ENCODE results near the gene ADGRD2. TPM values are rescaled to one million over a fixed set of nuclear protein-coding genes. Genes with fewer than 3 reads are reported as not detected.

Gene ADGRD2
- total RNA-seq, 1 experiment from 2014 or later, result not detected

DNA sequence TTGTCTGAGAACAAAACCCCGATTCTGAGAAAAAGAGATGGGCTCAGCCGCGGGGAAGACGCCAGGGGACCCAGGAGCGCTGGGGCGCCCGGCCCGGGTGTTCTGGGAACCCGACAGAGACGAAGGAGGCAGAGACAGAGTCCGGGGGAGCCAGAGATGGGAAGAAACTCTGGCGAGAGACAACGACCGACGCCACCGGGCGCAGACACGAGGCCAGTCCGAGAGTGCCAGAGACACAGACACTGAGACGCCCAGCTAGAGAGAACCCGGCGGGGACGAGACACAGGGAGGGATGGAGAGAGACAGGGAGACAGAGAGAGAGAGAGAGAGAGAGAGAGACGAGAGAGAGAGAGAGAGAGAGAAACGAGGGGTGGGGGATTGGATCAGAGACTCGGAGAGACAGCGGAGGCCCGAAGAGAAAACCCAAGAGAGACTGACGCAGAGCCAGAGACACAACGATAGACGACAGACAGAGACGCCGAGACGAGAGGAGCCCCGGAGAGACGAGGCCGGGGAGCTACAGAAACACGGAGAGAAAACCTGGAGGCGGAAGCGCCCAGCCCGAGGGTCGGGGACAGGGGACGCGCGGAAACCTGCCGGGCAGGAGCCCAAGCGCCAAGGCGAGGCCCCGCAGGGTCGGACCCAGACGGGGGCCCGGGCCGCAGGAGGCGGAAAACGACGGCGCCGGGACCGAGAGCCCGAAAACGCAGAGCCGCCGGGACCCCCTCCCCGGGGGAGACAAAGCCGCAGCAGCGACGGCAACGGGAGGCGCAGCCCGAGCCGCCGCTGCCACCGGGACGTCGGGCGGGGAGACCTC, 53.7 kb downstream of the ADGRD2 start:
- DNase-seq (ENCODE audit: low read depth, low spot score), result no peak

More for the DNA sequence above, 53.7 kb downstream of the ADGRD2 start:
- Histone ChIP-seq H3K9me2 (ENCODE audit: insufficient read depth) (no peaks in the 10 kb centered on the region), H3K27me3 (ENCODE audit: insufficient read depth, low read length) (no peaks in the 10 kb centered on the region), H4K20me1 (ENCODE audit: insufficient read depth) (no peaks in the 10 kb centered on the region), H2AFZ (ENCODE audit: low read depth, low read length, poor library complexity, severe bottlenecking) (no peak overlapping the region), H3K27ac (ENCODE audit: low read depth, low read length) (no peak overlapping the region), H3K36me3 (ENCODE audit: control insufficient read depth in 1 of 2, insufficient read depth in 2 of 2, low read length in 2 of 2) (no peaks in the 10 kb centered on the region), H3K4me1 (ENCODE audit: control insufficient read depth in 1 of 2, insufficient read depth in 2 of 2, low read length in 2 of 2) (no peaks in the 10 kb centered on the region), H3K4me3 (replicated peaks in 1 of 2; ENCODE audit: low read depth in 1 of 2, low read length in 2 of 2) (no peak overlapping the region), H3K9me3 (ENCODE audit: control insufficient read depth in 1 of 2, insufficient read depth in 1 of 2, low read depth in 1 of 2, low read length in 2 of 2) (no peaks in the 10 kb centered on the region), H3K79me2 (ENCODE audit: insufficient read depth, low read length) (no peaks in the 10 kb centered on the region), H3K9ac (ENCODE audit: low read length) (no peak overlapping the region), H3K4me2 (ENCODE audit: low read length) (no peak overlapping the region)
- TF ChIP-seq SIN3A (IDR thresholded peaks at IDR 0.05; ENCODE audit: low read depth) (no peak), ZFX (IDR thresholded peaks at IDR 0.05) (no peak), POLR2A (IDR thresholded peaks at IDR 0.05; ENCODE audit: borderline replicate concordance, extremely low read depth, insufficient read depth, insufficient read length) (no peak), TCF7L2 (IDR thresholded peaks at IDR 0.05; ENCODE audit: borderline replicate concordance, extremely low read depth, insufficient read depth, insufficient read length) (no peak), CBX3 (IDR thresholded peaks at IDR 0.05; ENCODE audit: low read depth) (no peak), CEBPB (IDR thresholded peaks at IDR 0.05; ENCODE audit: low read depth) (no peak), SP1 (IDR thresholded peaks at IDR 0.05; ENCODE audit: low read depth) (no peak), ZNF274 (IDR thresholded peaks at IDR 0.05; ENCODE audit: low read depth, low read length) (no peak), SRF (IDR thresholded peaks at IDR 0.05; ENCODE audit: low read depth) (no peak), EGR1 (IDR thresholded peaks at IDR 0.05; ENCODE audit: low read depth) (no peak), JUND (IDR thresholded peaks at IDR 0.05) (no peak), FOSL1 (IDR thresholded peaks at IDR 0.05; ENCODE audit: low read depth) (no peak), EZH2 (IDR thresholded peaks at IDR 0.05) (no peak)
- TF ChIP-seq, protein P1, sequence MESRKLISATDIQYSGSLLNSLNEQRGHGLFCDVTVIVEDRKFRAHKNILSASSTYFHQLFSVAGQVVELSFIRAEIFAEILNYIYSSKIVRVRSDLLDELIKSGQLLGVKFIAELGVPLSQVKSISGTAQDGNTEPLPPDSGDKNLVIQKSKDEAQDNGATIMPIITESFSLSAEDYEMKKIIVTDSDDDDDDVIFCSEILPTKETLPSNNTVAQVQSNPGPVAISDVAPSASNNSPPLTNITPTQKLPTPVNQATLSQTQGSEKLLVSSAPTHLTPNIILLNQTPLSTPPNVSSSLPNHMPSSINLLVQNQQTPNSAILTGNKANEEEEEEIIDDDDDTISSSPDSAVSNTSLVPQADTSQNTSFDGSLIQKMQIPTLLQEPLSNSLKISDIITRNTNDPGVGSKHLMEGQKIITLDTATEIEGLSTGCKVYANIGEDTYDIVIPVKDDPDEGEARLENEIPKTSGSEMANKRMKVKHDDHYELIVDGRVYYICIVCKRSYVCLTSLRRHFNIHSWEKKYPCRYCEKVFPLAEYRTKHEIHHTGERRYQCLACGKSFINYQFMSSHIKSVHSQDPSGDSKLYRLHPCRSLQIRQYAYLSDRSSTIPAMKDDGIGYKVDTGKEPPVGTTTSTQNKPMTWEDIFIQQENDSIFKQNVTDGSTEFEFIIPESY (IDR thresholded peaks at IDR 0.05; ENCODE audit: extremely low read depth, insufficient replicate concordance, low read length), result no peak
- TF ChIP-seq, protein P2, sequence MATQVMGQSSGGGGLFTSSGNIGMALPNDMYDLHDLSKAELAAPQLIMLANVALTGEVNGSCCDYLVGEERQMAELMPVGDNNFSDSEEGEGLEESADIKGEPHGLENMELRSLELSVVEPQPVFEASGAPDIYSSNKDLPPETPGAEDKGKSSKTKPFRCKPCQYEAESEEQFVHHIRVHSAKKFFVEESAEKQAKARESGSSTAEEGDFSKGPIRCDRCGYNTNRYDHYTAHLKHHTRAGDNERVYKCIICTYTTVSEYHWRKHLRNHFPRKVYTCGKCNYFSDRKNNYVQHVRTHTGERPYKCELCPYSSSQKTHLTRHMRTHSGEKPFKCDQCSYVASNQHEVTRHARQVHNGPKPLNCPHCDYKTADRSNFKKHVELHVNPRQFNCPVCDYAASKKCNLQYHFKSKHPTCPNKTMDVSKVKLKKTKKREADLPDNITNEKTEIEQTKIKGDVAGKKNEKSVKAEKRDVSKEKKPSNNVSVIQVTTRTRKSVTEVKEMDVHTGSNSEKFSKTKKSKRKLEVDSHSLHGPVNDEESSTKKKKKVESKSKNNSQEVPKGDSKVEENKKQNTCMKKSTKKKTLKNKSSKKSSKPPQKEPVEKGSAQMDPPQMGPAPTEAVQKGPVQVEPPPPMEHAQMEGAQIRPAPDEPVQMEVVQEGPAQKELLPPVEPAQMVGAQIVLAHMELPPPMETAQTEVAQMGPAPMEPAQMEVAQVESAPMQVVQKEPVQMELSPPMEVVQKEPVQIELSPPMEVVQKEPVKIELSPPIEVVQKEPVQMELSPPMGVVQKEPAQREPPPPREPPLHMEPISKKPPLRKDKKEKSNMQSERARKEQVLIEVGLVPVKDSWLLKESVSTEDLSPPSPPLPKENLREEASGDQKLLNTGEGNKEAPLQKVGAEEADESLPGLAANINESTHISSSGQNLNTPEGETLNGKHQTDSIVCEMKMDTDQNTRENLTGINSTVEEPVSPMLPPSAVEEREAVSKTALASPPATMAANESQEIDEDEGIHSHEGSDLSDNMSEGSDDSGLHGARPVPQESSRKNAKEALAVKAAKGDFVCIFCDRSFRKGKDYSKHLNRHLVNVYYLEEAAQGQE (IDR thresholded peaks at IDR 0.05; ENCODE audit: low read depth), result no peak
- RAD21 ChIA-PET (ENCODE audit: low non-redundant PET in 1 of 2, low total read pairs in 2 of 2, uncharacterized antibody in 2 of 2, unreplicated experiment in 2 of 2), result no interaction called here
- CTCF ChIA-PET, result no interaction called here
- intact Hi-C loops (cut with micrococcal nuclease), result no loop called here
- POLR2A ChIA-PET, result no interaction called here
- no peak for ATAC-seq
- no TSS peak for BruUV-seq (replicated peaks)

All from HCT116 (cell line).